Measurements from ENCODE around the gene ST8SIA6. TPM values are rescaled to one million over a fixed set of nuclear protein-coding genes. Genes with fewer than 3 reads are reported as not detected.

The ST8SIA6 gene
- total and polyA plus RNA-seq, 9 of the 15 experiments (the other 6 are each of a cell fraction or from before 2014, with no cell fraction given), result 0.69 to 6.7 (median 5.0) TPM

GRCh38 chr10:17452060-17452841, 2.1 kb downstream of the ST8SIA6 start (continued):
- 0 out of 2 replicates have a peak, but pooled peaks have one; percentile 36 for TF ChIP-seq ZNF445 (CRISPR knock-in tag; IDR thresholded peaks at IDR 0.05; ENCODE audit: low read depth)
- TF ChIP-seq MAZ (CRISPR knock-in tag; conservative IDR thresholded peaks at IDR 0.05 in 1 of 2, IDR thresholded peaks at IDR 0.05 in 1 of 2), result no peak
- no peak for TF ChIP-seq HDAC8 (tag; IDR thresholded peaks at IDR 0.05)
- TF ChIP-seq ZBTB8A (IDR thresholded peaks at IDR 0.05; ENCODE audit: partially characterized antibody), result no peak
- 0 out of 4 replicates have a peak, but pooled peaks of 1 of the 2 experiments have one; percentile 16 for TF ChIP-seq UBTF (IDR thresholded peaks at IDR 0.05; ENCODE audit: borderline replicate concordance in 1 of 2, low read depth in 2 of 2, low read length in 2 of 2)
- no peak for TF ChIP-seq ZSCAN32 (CRISPR knock-in tag; IDR thresholded peaks at IDR 0.05)
- TF ChIP-seq ZNF12 (CRISPR knock-in tag; IDR thresholded peaks at IDR 0.05), result no peak
- TF ChIP-seq FOS (IDR thresholded peaks at IDR 0.05; ENCODE audit: extremely low read depth, insufficient read length), result no peak
- no peak for TF ChIP-seq RBM22 (IDR thresholded peaks at IDR 0.05; ENCODE audit: low read depth, low read length, poor library complexity, severe bottlenecking)
- no peak for TF ChIP-seq L3MBTL2 (IDR thresholded peaks at IDR 0.05)
- no peak for TF ChIP-seq SNAPC5 (CRISPR knock-in tag; IDR thresholded peaks at IDR 0.05)
- TF ChIP-seq PHB2 (IDR thresholded peaks at IDR 0.05; ENCODE audit: low read depth), result no peak
- TF ChIP-seq AFF1 (IDR thresholded peaks at IDR 0.05; ENCODE audit: low read depth in 1 of 2, partially characterized antibody in 2 of 2), result peak in 1 of 2 experiments; percentile 38
- TF ChIP-seq MNT (conservative IDR thresholded peaks at IDR 0.05), result 0 out of 4 replicates have a peak, but pooled peaks have one; percentile 11 to 14
- TF ChIP-seq RBFOX2 (IDR thresholded peaks at IDR 0.05; ENCODE audit: low read depth, low read length), result no peak
- TF ChIP-seq USF2 (CRISPR knock-in tag; IDR thresholded peaks at IDR 0.05), result no peak
- TF ChIP-seq SMARCA4 (IDR thresholded peaks at IDR 0.05), result 0 out of 2 replicates have a peak, but pooled peaks have one; percentile 22
- no peak for TF ChIP-seq DIDO1 (tag; IDR thresholded peaks at IDR 0.05; ENCODE audit: low read depth)

All from K562 (cell line).